Body of pancreas (tissue), 4 donors: Measurements from ENCODE around the gene ADGRG3. TPM values are rescaled to one million over a fixed set of nuclear protein-coding genes. Genes with fewer than 3 reads are reported as not detected.

ENCODE experiments used
- ATAC-seq: fragments of 150-250 bp; one replicate; pipeline ENCODE4 v1.9.1; 2016
- DNase-seq, 4 donors: peaks; one replicate each; pipeline ENCODE4 v3.0.0-alpha.2; 2019
- H3K27ac ChIP-seq, 4 donors: fragments of 200-600 bp; sonication (generic); 1 replicate in 3 of 4; 2 replicates in 1 of 4; pipeline versions ENCODE4 v1.5.1 to v1.6.1; 2016 to 2019; ENCODE audit warnings: mild to moderate bottlenecking in 1 of 4, mixed read lengths in 1 of 4, moderate library complexity in 1 of 4
- H3K27me3 ChIP-seq, 2 donors: fragments of 200-600 bp; sonication (generic); one replicate each; pipeline ENCODE4 v1.6.0; 2016; ENCODE audit warnings: mild to moderate bottlenecking in 1 of 2
- H3K36me3 ChIP-seq, 2 donors: fragments of 200-600 bp; sonication (generic); replicated peaks in 1 of 2; 2 replicates each; pipeline ENCODE4 v1.5.1; 2016; ENCODE audit warnings: low read depth in 2 of 2; ENCODE audit not compliant: insufficient read depth in 1 of 2
- H3K4me1 ChIP-seq: fragments of 200-600 bp; sonication (generic); one replicate; pipeline ENCODE4 v1.6.0; 2016
- H3K4me3 ChIP-seq, 2 donors: fragments of 200-600 bp; sonication (generic); 1 replicate in 1 of 2; 2 replicates in 1 of 2; pipeline ENCODE4 v1.5.1; 2016 to 2019
- H3K9me3 ChIP-seq, 3 donors: fragments of 200-600 bp; sonication (generic); 1 replicate in 2 of 3; 2 replicates in 1 of 3; pipeline ENCODE4 v1.5.1; 2016
- POLR2A ChIP-seq, 3 donors: fragments of 450-650 bp; IDR thresholded peaks; one replicate each; pipeline ENCODE4 v1.6.1; 2016; ENCODE audit warnings: antibody characterized with exemption in 3 of 3, mild to moderate bottlenecking in 2 of 3
- WGBS, 2 donors: methylation state at CpG; one replicate each; pipeline ENCODE4 v1.1.5; 2017; 5-methylcytosine and 5-hydroxymethylcytosine counted together
- intact Hi-C: fragments of 100-400 bp; cut with DNase I; formaldehyde crosslinking; loops from one replicate; pipeline ENCODE4 v1.15.1; 2023
- total RNA-seq, 2 donors: library from RNA; depleted of rRNA; stranded (reverse); fragments of >200 nt; gene quantifications; one replicate each; pipeline ENCODE4 v1.1.0, GENCODE V29; 2016
- TF ChIP-seq, protein P1 (sequence below), 7 experiments: fragments of 450-650 bp in 4 of 7; fragments of 200-600 bp in 3 of 7; sonication (generic) in 3 of 7; IDR thresholded peaks; one replicate each; pipeline ENCODE4 v1.5.1; 2016 to 2019; ENCODE audit warnings: antibody characterized with exemption in 7 of 7

ADGRG3 gene
- total RNA-seq, 2 donors from 2014 or later = 2.0 to 6.0 TPM

DNA sequence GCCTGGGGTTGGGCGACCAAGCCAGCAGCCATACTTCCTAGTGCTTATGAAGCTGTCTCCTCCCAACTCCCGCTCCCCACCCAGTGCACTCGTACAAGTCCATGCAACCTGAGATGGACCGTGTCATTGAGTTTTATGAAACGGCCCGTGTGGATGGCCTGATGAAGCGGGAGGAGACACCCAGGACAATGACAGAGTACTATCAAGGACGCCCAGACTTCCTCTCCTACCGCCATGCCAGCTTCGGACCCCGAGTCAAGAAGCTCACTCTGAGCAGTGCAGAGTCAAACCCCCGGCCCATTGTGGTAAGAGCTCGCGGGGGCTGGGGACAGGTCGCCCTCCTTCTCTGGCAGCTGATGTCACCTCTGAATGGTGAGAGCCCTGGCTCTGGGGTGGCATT is 56.4 kb downstream of the ADGRG3 start:
- intact Hi-C loops = no loop called here
- no peak overlapping the region for H3K4me3 ChIP-seq
- H3K27ac ChIP-seq = no peak overlapping the region
- ATAC-seq = no peak
- H3K4me1 ChIP-seq = no peaks in the 10 kb centered on the region
- no peaks in the 10 kb centered on the region for H3K36me3 ChIP-seq
- no peaks in the 10 kb centered on the region for H3K9me3 ChIP-seq
- no peaks in the 10 kb centered on the region for H3K27me3 ChIP-seq
- TF ChIP-seq POLR2A (IDR thresholded peaks at IDR 0.05) = no peak
- TF ChIP-seq, protein P1, sequence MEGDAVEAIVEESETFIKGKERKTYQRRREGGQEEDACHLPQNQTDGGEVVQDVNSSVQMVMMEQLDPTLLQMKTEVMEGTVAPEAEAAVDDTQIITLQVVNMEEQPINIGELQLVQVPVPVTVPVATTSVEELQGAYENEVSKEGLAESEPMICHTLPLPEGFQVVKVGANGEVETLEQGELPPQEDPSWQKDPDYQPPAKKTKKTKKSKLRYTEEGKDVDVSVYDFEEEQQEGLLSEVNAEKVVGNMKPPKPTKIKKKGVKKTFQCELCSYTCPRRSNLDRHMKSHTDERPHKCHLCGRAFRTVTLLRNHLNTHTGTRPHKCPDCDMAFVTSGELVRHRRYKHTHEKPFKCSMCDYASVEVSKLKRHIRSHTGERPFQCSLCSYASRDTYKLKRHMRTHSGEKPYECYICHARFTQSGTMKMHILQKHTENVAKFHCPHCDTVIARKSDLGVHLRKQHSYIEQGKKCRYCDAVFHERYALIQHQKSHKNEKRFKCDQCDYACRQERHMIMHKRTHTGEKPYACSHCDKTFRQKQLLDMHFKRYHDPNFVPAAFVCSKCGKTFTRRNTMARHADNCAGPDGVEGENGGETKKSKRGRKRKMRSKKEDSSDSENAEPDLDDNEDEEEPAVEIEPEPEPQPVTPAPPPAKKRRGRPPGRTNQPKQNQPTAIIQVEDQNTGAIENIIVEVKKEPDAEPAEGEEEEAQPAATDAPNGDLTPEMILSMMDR (IDR thresholded peaks at IDR 0.05) = no peak
- WGBS, 2 donors = 75 to 81% methylated on average over 7 to 15 of the region's 15 CpGs
- DNase-seq = no peak

DNA sequence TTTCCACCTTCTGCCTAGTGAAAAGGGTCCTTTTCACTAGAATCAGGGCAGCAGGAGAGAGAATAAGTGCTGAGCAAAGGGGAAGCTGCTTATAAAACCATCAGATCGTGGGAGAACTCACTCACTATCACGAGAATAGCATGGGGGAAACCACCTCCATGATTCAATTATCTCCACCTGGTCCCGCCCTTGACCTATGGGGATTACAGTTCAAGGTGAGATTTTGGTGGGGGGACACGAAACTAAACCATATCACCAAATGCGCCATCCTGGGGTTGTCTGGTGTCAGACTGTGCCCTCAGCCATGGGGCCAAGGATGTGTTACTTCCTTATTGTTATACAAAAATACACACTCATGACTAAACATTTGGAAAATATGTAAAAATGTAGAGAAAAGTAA is 57.0 kb downstream of the ADGRG3 start:
- 47 to 60% methylated on average over 5 of the region's 5 CpGs for WGBS, 2 donors
- no peak for DNase-seq
- no peaks in the 10 kb centered on the region for H3K27me3 ChIP-seq
- intact Hi-C loops = loop anchor here (5.0 kb wide), 1 partner anchor 73 kb away; no protein-coding TSS in a partner anchor
- no peak for ATAC-seq
- TF ChIP-seq, protein P1 (IDR thresholded peaks at IDR 0.05) = no peak
- no peak for TF ChIP-seq POLR2A (IDR thresholded peaks at IDR 0.05)
- no peak overlapping the region for H3K27ac ChIP-seq
- no peak overlapping the region for H3K4me3 ChIP-seq
- no peaks in the 10 kb centered on the region for H3K9me3 ChIP-seq
- no peaks in the 10 kb centered on the region for H3K4me1 ChIP-seq
- no peaks in the 10 kb centered on the region for H3K36me3 ChIP-seq

DNA sequence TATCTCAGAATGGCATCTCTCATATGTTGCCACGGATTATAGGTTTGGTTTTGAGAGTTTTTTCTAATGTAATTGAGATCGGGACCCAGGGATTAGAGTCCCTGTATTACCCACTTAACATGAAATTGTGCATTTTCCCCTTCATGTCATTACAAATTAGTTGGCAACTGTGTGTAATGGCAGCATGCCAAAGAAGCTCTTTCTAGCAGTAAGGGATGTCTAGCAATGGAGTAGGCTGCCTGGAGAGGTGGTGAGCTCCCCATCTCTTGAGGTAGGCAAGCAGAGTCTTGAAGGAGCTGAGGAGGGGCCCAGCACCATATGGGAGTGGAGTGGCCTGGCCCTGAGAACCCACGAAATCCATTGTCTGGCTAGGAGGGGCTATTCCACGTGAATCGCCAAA is 57.4 kb downstream of the ADGRG3 start:
- TF ChIP-seq, protein P1 (IDR thresholded peaks at IDR 0.05) = no peak
- no peak for TF ChIP-seq POLR2A (IDR thresholded peaks at IDR 0.05)
- WGBS, 2 donors = 63 to 74% methylated on average over 5 of the region's 5 CpGs
- ATAC-seq = no peak
- Histone ChIP-seq H3K27ac (no peak overlapping the region), H3K9me3 (no peaks in the 10 kb centered on the region), H3K36me3 (no peaks in the 10 kb centered on the region), H3K4me1 (no peaks in the 10 kb centered on the region), H3K27me3 (no peaks in the 10 kb centered on the region), H3K4me3 (no peak overlapping the region)
- intact Hi-C loops = loop anchor here (5.0 kb wide), 1 partner anchor 73 kb away; no protein-coding TSS in a partner anchor
- DNase-seq = no peak

DNA sequence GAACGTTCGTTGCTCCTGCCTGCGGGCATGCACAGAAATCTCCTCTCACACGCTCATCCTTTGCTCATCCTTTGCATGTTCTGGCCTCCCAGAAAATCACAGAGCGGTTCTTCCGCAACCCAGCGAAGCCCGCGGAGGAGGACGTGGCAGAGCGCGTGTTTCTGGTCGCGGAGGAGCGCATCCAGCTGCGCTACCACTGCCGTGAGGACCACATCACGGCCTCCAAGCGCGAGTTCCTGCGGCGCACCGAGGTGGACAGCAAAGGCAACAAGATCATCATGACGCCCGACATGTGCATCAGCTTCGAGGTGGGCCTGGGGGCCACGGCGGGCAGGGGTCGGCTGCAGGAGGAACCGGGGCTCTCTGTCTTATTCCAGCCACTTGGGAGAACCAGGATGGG is 57.9 kb downstream of the ADGRG3 start:
- DNase-seq (no peak), ATAC-seq (no peak)
- Histone ChIP-seq H3K4me1 (no peaks in the 10 kb centered on the region), H3K9me3 (no peaks in the 10 kb centered on the region), H3K4me3 (no peak overlapping the region), H3K27me3 (no peaks in the 10 kb centered on the region), H3K36me3 (no peaks in the 10 kb centered on the region), H3K27ac (no peak overlapping the region)
- intact Hi-C loops = loop anchor here (5.0 kb wide), 1 partner anchor 74 kb away; no protein-coding TSS in a partner anchor
- 90 to 95% methylated on average over 26 to 29 of the region's 30 CpGs for WGBS, 2 donors
- TF ChIP-seq, protein P1 (IDR thresholded peaks at IDR 0.05) = no peak
- no peak for TF ChIP-seq POLR2A (IDR thresholded peaks at IDR 0.05)

DNA sequence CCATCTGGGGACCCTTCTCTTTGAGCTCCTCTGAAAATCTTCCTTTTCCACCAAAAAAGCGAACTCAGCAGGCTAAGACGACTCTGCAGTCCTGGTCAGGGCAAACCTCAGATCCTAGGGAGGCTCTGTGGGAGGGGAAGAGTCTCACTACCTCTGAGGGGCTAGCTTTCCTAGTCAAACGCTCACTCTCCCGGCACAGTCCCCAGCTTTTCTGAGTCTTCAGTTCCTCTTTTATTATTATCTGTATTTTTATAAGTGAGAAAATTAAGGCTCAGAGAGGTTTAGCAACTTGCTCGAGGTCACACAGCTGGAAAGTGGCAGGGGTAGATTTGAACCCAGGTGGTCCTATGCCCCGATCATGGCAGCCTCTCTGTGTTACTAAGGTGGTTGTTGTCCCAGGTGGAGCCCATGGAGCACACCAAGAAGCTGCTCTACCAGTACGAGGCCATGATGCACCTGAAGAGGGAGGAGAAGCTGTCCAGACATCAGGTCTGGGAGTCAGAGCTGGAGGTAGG is 58.4 kb downstream of the ADGRG3 start:
- ATAC-seq = no peak
- TF ChIP-seq POLR2A (IDR thresholded peaks at IDR 0.05) = no peak
- TF ChIP-seq, protein P1 (IDR thresholded peaks at IDR 0.05) = no peak
- 70 to 73% methylated on average over 7 of the region's 7 CpGs for WGBS, 2 donors

More for the DNA sequence above, 58.4 kb downstream of the ADGRG3 start:
- H3K4me3 ChIP-seq = no peak overlapping the region
- intact Hi-C loops = loop anchor here (5.0 kb wide), 1 partner anchor 74 kb away; no protein-coding TSS in a partner anchor
- no peaks in the 10 kb centered on the region for H3K27me3 ChIP-seq
- no peaks in the 10 kb centered on the region for H3K4me1 ChIP-seq
- H3K36me3 ChIP-seq = no peaks in the 10 kb centered on the region
- no peak for DNase-seq
- no peak overlapping the region for H3K27ac ChIP-seq
- H3K9me3 ChIP-seq = no peaks in the 10 kb centered on the region
